ENCODE data around the gene DTYMK. TPM values are rescaled to one million over a fixed set of nuclear protein-coding genes. Genes with fewer than 3 reads are reported as not detected.

Gene DTYMK
- total and polyA plus RNA-seq, 2 of the 4 experiments (the other 2 are of a cell fraction) = 31.7 to 50.1 TPM

- no peak overlapping the region for H3K4me2 ChIP-seq (ENCODE audit: low read depth, low read length)
- DNase-seq (no peak), ATAC-seq (ENCODE audit: low read depth) (no peak)
- H2AK9ac ChIP-seq (replicated peaks; ENCODE audit: low read depth, low read length, poor library complexity) = no peak overlapping the region
- no peak overlapping the region for H2BK15ac ChIP-seq (ENCODE audit: low read depth, low read length)
- TF ChIP-seq SMC3 (IDR thresholded peaks at IDR 0.05; ENCODE audit: low read depth, low read length) (no peak), MXI1 (IDR thresholded peaks at IDR 0.05; ENCODE audit: borderline replicate concordance, low read depth, low read length) (no peak), BHLHE40 (IDR thresholded peaks at IDR 0.05; ENCODE audit: low read depth, low read length) (no peak), FOS (IDR thresholded peaks at IDR 0.05; ENCODE audit: low read depth, low read length) (no peak)
- no peaks in the 10 kb centered on the region for H3K4me1 ChIP-seq (ENCODE audit: control insufficient read depth, insufficient read depth, low read length)
- BruUV-seq (replicated peaks) = no TSS peak
- no peak overlapping the region for H3K56ac ChIP-seq (ENCODE audit: extremely low read depth, insufficient read depth, low read length)
- no peak overlapping the region for H4K5ac ChIP-seq (ENCODE audit: low read depth, low read length)
- no peak overlapping the region for H2BK120ac ChIP-seq (ENCODE audit: low read depth, low read length)
- in situ Hi-C loops (cut with MboI; ENCODE audit: low sequenced_read_pairs) = loop anchor here (25.0 kb wide), 1 partner anchor 792 kb away; the partner anchor contains the start of gene AGXT
- no peak overlapping the region for H3K27ac ChIP-seq (ENCODE audit: insufficient read depth, low read length)
- POLR2A ChIA-PET (ENCODE audit: unreplicated experiment) = no interaction called here
- H3K4me3 ChIP-seq (ENCODE audit: insufficient read depth, low read depth, low read length) = no peak overlapping the region
- dilution Hi-C loops (cut with HindIII; ENCODE audit: low sequenced_read_pairs, unreplicated experiment) = no loop called here
- H2BK20ac ChIP-seq (ENCODE audit: low read depth, low read length) = no peak overlapping the region
- 80% methylated on average over 1 of the region's 12 CpGs; no CpG with 5 or more reads in 1 of the 2 experiments for WGBS, 2 experiments (ENCODE audit: extremely low coverage in 2 of 2, insufficient read length in 1 of 2)
- H3K9me3 ChIP-seq (ENCODE audit: control insufficient read depth, insufficient read depth, low read length) = no peaks in the 10 kb centered on the region
- H2BK5ac ChIP-seq (ENCODE audit: low read depth, low read length, poor library complexity, severe bottlenecking) = no peak overlapping the region
- H4K91ac ChIP-seq (ENCODE audit: insufficient read depth, low read depth, low read length) = no peak overlapping the region
- no peak overlapping the region for H3K14ac ChIP-seq (replicated peaks; ENCODE audit: low read depth, low read length)
- intact Hi-C loops (cut with micrococcal nuclease) = no loop called here
- H4K8ac ChIP-seq (ENCODE audit: low read depth in 2 of 2, low read length in 2 of 2) = no peak overlapping the region
- H3K27me3 ChIP-seq (ENCODE audit: control insufficient read depth, insufficient read depth, low read length) = no peaks in the 10 kb centered on the region
- H2AK5ac ChIP-seq (ENCODE audit: low read depth, low read length) = no peak overlapping the region
- peaks cover 57% of the 10 kb centered on the region for H3K36me3 ChIP-seq (ENCODE audit: control insufficient read depth, insufficient read depth, low read length)
- peaks cover 22% of the 10 kb centered on the region for H4K20me1 ChIP-seq (ENCODE audit: insufficient read depth, low read length)
- peaks cover 21 to 36% of the 10 kb centered on the region in 2 experiments for H3K79me1 ChIP-seq (ENCODE audit: low read depth in 1 of 2, low read length in 2 of 2)
- CTCF ChIA-PET = no interaction called here
- H3K18ac ChIP-seq (ENCODE audit: low read depth, low read length) = no peak overlapping the region
- H3K9ac ChIP-seq (ENCODE audit: low read depth, low read length) = no peak overlapping the region
- no peak overlapping the region for H3K4ac ChIP-seq (ENCODE audit: low read depth, low read length)
- H2AFZ ChIP-seq (replicated peaks; ENCODE audit: low read length, poor library complexity) = no peak overlapping the region
- peaks cover 7% of the 10 kb centered on the region for H3K9me1 ChIP-seq (ENCODE audit: insufficient read depth, low read length)
- H3K23ac ChIP-seq (ENCODE audit: low read depth, low read length) = no peak overlapping the region
Observed at GRCh38 chr2:241654551-241654950, 32.1 kb downstream of the DTYMK start.
